RWPE2 (cell line): ENCODE measurements around the gene CCDC33.

Source experiments
- ATAC-seq: fragments of 200-7000 bp; cut with Tn5 transposase; 3 replicates; pipeline ENCODE4 v1.9.1; 2021; ENCODE audit warnings: low read depth
- DNase-seq: peaks from one replicate; pipeline ENCODE4 v3.0.0-alpha.2; 2020; ENCODE audit warnings: low spot score
- H3K27ac ChIP-seq: fragments of 450-650 bp; 2 replicates; pipeline ENCODE4 v1.5.1; 2017; ENCODE audit warnings: mild to moderate bottlenecking; ENCODE audit not compliant: poor library complexity, severe bottlenecking
- H3K27me3 ChIP-seq: fragments of 250-450 bp; sonication (Bioruptor Pico); 2 replicates; pipeline ENCODE4 v1.5.1; 2021; ENCODE audit warnings: mild to moderate bottlenecking, moderate library complexity; ENCODE audit not compliant: insufficient read depth, poor library complexity, severe bottlenecking
- H3K36me3 ChIP-seq: fragments of 250-450 bp; sonication (Bioruptor Pico); 2 replicates; pipeline ENCODE4 v1.5.1; 2020; ENCODE audit warnings: low read depth, mild to moderate bottlenecking, moderate library complexity
- H3K4me1 ChIP-seq: fragments of 250-450 bp; sonication (Bioruptor Pico); 2 replicates; pipeline ENCODE4 v1.5.1; 2021; ENCODE audit warnings: mild to moderate bottlenecking, moderate library complexity; ENCODE audit not compliant: insufficient read depth, poor library complexity, severe bottlenecking
- H3K4me3 ChIP-seq: fragments of 250-450 bp; sonication (Bioruptor Pico); 2 replicates; pipeline ENCODE4 v1.5.1; 2021; ENCODE audit warnings: mild to moderate bottlenecking, moderate library complexity; ENCODE audit not compliant: severe bottlenecking
- H3K9me3 ChIP-seq: fragments of 250-450 bp; sonication (Bioruptor Pico); 2 replicates; pipeline ENCODE4 v1.5.1; 2021; ENCODE audit warnings: mild to moderate bottlenecking, moderate library complexity; ENCODE audit not compliant: severe bottlenecking
- CTCF ChIP-seq: fragments of 450-650 bp; IDR thresholded peaks from one replicate; pipeline ENCODE4 v1.5.1; 2017; ENCODE audit warnings: mild to moderate bottlenecking, moderate library complexity; ENCODE audit not compliant: poor library complexity, severe bottlenecking

The CCDC33 gene

DNA sequence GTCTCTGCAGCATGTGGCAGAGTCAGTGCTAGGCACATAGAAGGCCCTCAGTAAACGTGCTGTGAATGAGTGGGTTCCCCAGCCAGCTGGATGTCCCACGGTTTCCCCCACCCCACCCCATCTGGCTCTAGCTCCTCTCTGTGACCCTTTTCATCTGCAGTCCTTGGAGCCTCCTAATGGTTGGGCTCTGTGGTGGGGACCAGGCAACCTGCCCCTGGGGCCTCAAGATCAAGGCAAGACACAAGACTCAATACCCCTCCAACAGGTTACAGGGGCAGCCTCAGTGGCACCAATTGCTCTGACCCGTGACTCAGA lies 148.4 kb downstream of the CCDC33 start:
- H3K36me3 ChIP-seq, result no peaks in the 10 kb centered on the region
- ATAC-seq (no peak), DNase-seq (no peak)
- TF ChIP-seq CTCF, result no peak
- H3K4me3 ChIP-seq, result no peak overlapping the region
- H3K4me1 ChIP-seq, result peaks cover 48% of the 10 kb centered on the region
- no peaks in the 10 kb centered on the region for H3K27me3 ChIP-seq
- peak overlapping the region; percentile 99 for H3K27ac ChIP-seq
- H3K9me3 ChIP-seq, result no peaks in the 10 kb centered on the region

- H3K36me3 ChIP-seq, result no peaks in the 10 kb centered on the region
- H3K4me1 ChIP-seq, result peaks cover 48% of the 10 kb centered on the region
- peak; percentile 96 for DNase-seq
- no peak overlapping the region for H3K4me3 ChIP-seq
- no peaks in the 10 kb centered on the region for H3K27me3 ChIP-seq
- no peak for TF ChIP-seq CTCF
- peak; percentile 78 for ATAC-seq
- peak overlapping the region; percentile 99 for H3K27ac ChIP-seq
- no peaks in the 10 kb centered on the region for H3K9me3 ChIP-seq
Measured at GRCh38 chr15:74384881-74385643, 148.9 kb downstream of the CCDC33 start.

GRCh38 chr15:74385733-74386132 lies 149.6 kb downstream of the CCDC33 start:
- ATAC-seq (no peak), DNase-seq (peak; percentile 66)
- Histone ChIP-seq H3K36me3 (no peaks in the 10 kb centered on the region), H3K4me3 (no peak overlapping the region), H3K27me3 (no peaks in the 10 kb centered on the region), H3K9me3 (no peaks in the 10 kb centered on the region), H3K27ac (peak overlapping the region; percentile 99), H3K4me1 (peaks cover 48% of the 10 kb centered on the region)
- TF ChIP-seq CTCF, result no peak
